Astrocyte (in vitro differentiated cells and primary cell): ENCODE data around the gene ATP6V0D1. TPM values are rescaled to one million over a fixed set of nuclear protein-coding genes. Genes with fewer than 3 reads are reported as not detected.

ENCODE experiments used
- DNase-seq: peaks from one replicate; pipeline ENCODE4 v3.0.0-alpha.2; 2010; ENCODE audit warnings: low read depth
- FAIRE-seq: peaks from 2 replicates; lab custom pipeline; 2011; peaks lifted over from hg19 to GRCh38; lab: Jason Lieb, UNC
- H2AFZ ChIP-seq: 2 replicates; pipeline ENCODE4 v1.6.0; 2012; ENCODE audit warnings: low read depth, low read length, inconsistent platforms
- H3K27ac ChIP-seq: 2 replicates; pipeline ENCODE4 v1.5.1; 2011; ENCODE audit warnings: low read depth, low read length, inconsistent platforms
- H3K27me3 ChIP-seq: 2 replicates; pipeline ENCODE4 v1.6.0; 2011; ENCODE audit warnings: low read length, inconsistent platforms; ENCODE audit not compliant: insufficient read depth
- H3K36me3 ChIP-seq: 2 replicates; pipeline ENCODE4 v1.5.1; 2011; ENCODE audit warnings: low read length, inconsistent platforms; ENCODE audit not compliant: insufficient read depth
- H3K4me1 ChIP-seq: 2 replicates; pipeline ENCODE4 v1.5.1; 2011; ENCODE audit warnings: low read length, inconsistent platforms; ENCODE audit not compliant: insufficient read depth
- H3K4me2 ChIP-seq: 2 replicates; pipeline ENCODE4 v1.6.0; 2012; ENCODE audit warnings: low read length, inconsistent platforms
- H3K4me3 ChIP-seq: 2 replicates; pipeline ENCODE4 v1.5.1; 2011; ENCODE audit warnings: low read depth, mild to moderate bottlenecking, low read length, inconsistent platforms; ENCODE audit not compliant: insufficient read depth
- H3K79me2 ChIP-seq: 2 replicates; pipeline ENCODE4 v1.6.0; 2012; ENCODE audit warnings: mild to moderate bottlenecking, low read length, inconsistent platforms; ENCODE audit not compliant: insufficient read depth
- H3K9ac ChIP-seq: 2 replicates; pipeline ENCODE4 v1.6.0; 2012; ENCODE audit warnings: mild to moderate bottlenecking, low read length, inconsistent platforms
- H3K9me3 ChIP-seq: 2 replicates; pipeline ENCODE4 v1.5.1; 2012; ENCODE audit warnings: low read depth, mild to moderate bottlenecking, low read length, inconsistent platforms; ENCODE audit not compliant: insufficient read depth
- H4K20me1 ChIP-seq: 2 replicates; pipeline ENCODE4 v1.6.0; 2012; ENCODE audit warnings: low read length, inconsistent platforms; ENCODE audit not compliant: insufficient read depth
- H3K27ac Mint-ChIP-seq: one replicate; pipeline ENCODE4 v1.8.0; 2021; ENCODE audit warnings: mild to moderate bottlenecking, mixed read lengths; ENCODE audit not compliant: unreplicated experiment
- H3K27me3 Mint-ChIP-seq: one replicate; pipeline ENCODE4 v1.8.0; 2021; ENCODE audit warnings: low read depth, mixed read lengths; ENCODE audit not compliant: unreplicated experiment
- H3K36me3 Mint-ChIP-seq: one replicate; pipeline ENCODE4 v1.8.0; 2021; ENCODE audit warnings: low read depth, mixed read lengths; ENCODE audit not compliant: unreplicated experiment
- H3K4me1 Mint-ChIP-seq: one replicate; pipeline ENCODE4 v1.8.0; 2021; ENCODE audit warnings: low read depth, mixed read lengths; ENCODE audit not compliant: unreplicated experiment
- H3K4me3 Mint-ChIP-seq: one replicate; pipeline ENCODE4 v1.8.0; 2021; ENCODE audit warnings: mild to moderate bottlenecking, moderate library complexity, mixed read lengths; ENCODE audit not compliant: unreplicated experiment
- H3K9me3 Mint-ChIP-seq: one replicate; pipeline ENCODE4 v1.8.0; 2021; ENCODE audit warnings: mild to moderate bottlenecking, mixed read lengths; ENCODE audit not compliant: unreplicated experiment
- CTCF ChIP-seq: IDR thresholded peaks from 2 replicates; pipeline ENCODE4 v1.5.1; 2011; ENCODE audit warnings: low read depth, mild to moderate bottlenecking, inconsistent platforms, low read length, moderate library complexity; ENCODE audit not compliant: insufficient read depth
- EZH2 ChIP-seq: IDR thresholded peaks from 2 replicates; pipeline ENCODE4 v1.6.1; 2012; ENCODE audit warnings: mild to moderate bottlenecking, low read length, inconsistent platforms; ENCODE audit not compliant: insufficient read depth
- total RNA-seq: library from RNA; stranded (reverse); gene quantifications from 2 replicates; pipeline ENCODE4 v1.2.1, GENCODE V29; 2021

ATP6V0D1 gene
- total RNA-seq, 1 donor from 2014 or later, result 114 TPM

GRCh38 chr16:67521095-67521804 is 40.3 kb upstream of the ATP6V0D1 start:
- no peaks in the 10 kb centered on the region for H3K9me3 ChIP-seq
- peaks cover 22% of the 10 kb centered on the region for H3K4me1 Mint-ChIP-seq
- peak overlapping the region; percentile 93 for H2AFZ ChIP-seq
- no peaks in the 10 kb centered on the region for H3K79me2 ChIP-seq
- H4K20me1 ChIP-seq, result no peaks in the 10 kb centered on the region
- H3K9me3 Mint-ChIP-seq, result peaks cover 4% of the 10 kb centered on the region
- H3K27me3 ChIP-seq, result no peaks in the 10 kb centered on the region
- FAIRE-seq, result no peak
- peaks cover 27% of the 10 kb centered on the region for H3K27me3 Mint-ChIP-seq
- H3K9ac ChIP-seq, result peak overlapping the region; percentile 87
- DNase-seq, result peak; percentile 78
- no peaks in the 10 kb centered on the region for H3K36me3 ChIP-seq
- H3K27ac Mint-ChIP-seq, result peak overlapping the region; percentile 97
- peak overlapping the region; percentile 88 for H3K4me3 Mint-ChIP-seq
- TF ChIP-seq CTCF (peak; percentile 94), EZH2 (no peak)
- H3K4me3 ChIP-seq, result peak overlapping the region; percentile 63
- peak overlapping the region; percentile 98 for H3K4me2 ChIP-seq
- peak overlapping the region; percentile 89 for H3K27ac ChIP-seq
- peaks cover 18% of the 10 kb centered on the region for H3K4me1 ChIP-seq
- no peaks in the 10 kb centered on the region for H3K36me3 Mint-ChIP-seq

- no peaks in the 10 kb centered on the region for H3K9me3 Mint-ChIP-seq
- Histone ChIP-seq H3K4me3 (no peak overlapping the region), H3K9ac (no peak overlapping the region), H2AFZ (no peak overlapping the region), H3K27me3 (no peaks in the 10 kb centered on the region), H3K36me3 (no peaks in the 10 kb centered on the region), H3K79me2 (no peaks in the 10 kb centered on the region), H3K4me2 (no peak overlapping the region), H3K9me3 (no peaks in the 10 kb centered on the region), H3K27ac (no peak overlapping the region), H4K20me1 (no peaks in the 10 kb centered on the region), H3K4me1 (peaks cover 15% of the 10 kb centered on the region)
- peaks cover 15% of the 10 kb centered on the region for H3K27me3 Mint-ChIP-seq
- H3K36me3 Mint-ChIP-seq, result no peaks in the 10 kb centered on the region
- FAIRE-seq (no peak), DNase-seq (no peak)
- H3K4me1 Mint-ChIP-seq, result peaks cover 13% of the 10 kb centered on the region
- TF ChIP-seq CTCF (no peak), EZH2 (no peak)
- H3K4me3 Mint-ChIP-seq, result no peak overlapping the region
- H3K27ac Mint-ChIP-seq, result no peak overlapping the region
Observed at GRCh38 chr16:67519242-67519641, 38.3 kb upstream of the ATP6V0D1 start.

- H4K20me1 ChIP-seq, result no peaks in the 10 kb centered on the region
- Mint-ChIP-seq H3K9me3 (no peaks in the 10 kb centered on the region), H3K27me3 (peaks cover 15% of the 10 kb centered on the region), H3K4me3 (no peak overlapping the region), H3K27ac (no peak overlapping the region), H3K4me1 (peaks cover 13% of the 10 kb centered on the region), H3K36me3 (no peaks in the 10 kb centered on the region)
- H3K36me3 ChIP-seq, result no peaks in the 10 kb centered on the region
- TF ChIP-seq CTCF, result no peak
- TF ChIP-seq EZH2, result no peak
- H3K9ac ChIP-seq, result no peak overlapping the region
- H3K79me2 ChIP-seq, result no peaks in the 10 kb centered on the region
- no peaks in the 10 kb centered on the region for H3K27me3 ChIP-seq
- H3K4me3 ChIP-seq, result no peak overlapping the region
- no peak for FAIRE-seq
- no peak overlapping the region for H3K4me2 ChIP-seq
- H3K9me3 ChIP-seq, result no peaks in the 10 kb centered on the region
- no peak overlapping the region for H3K27ac ChIP-seq
- no peak overlapping the region for H2AFZ ChIP-seq
- no peak for DNase-seq
- H3K4me1 ChIP-seq, result peaks cover 15% of the 10 kb centered on the region
Observed at GRCh38 chr16:67518676-67519075, 37.7 kb upstream of the ATP6V0D1 start.
